Left colon (tissue), 2 donors: Measurements from ENCODE around the gene PLPPR4. TPM values are rescaled to one million over a fixed set of nuclear protein-coding genes. Genes with fewer than 3 reads are reported as not detected.
"Not testable (repeated sequence)": the region's sequence is repeated elsewhere in the genome, so short reads cannot be mapped to it uniquely, and the experiment has no call there.

Experiments
- ATAC-seq: fragments of 200-7000 bp; cut with Tn5 transposase; one replicate; pipeline ENCODE4 v1.9.1; 2020; ENCODE audit warnings: mild to moderate bottlenecking, moderate library complexity
- DNase-seq, 2 donors: peaks; one replicate each; pipeline ENCODE4 v3.0.0-alpha.2; 2020
- intact Hi-C, 2 donors: fragments of 100-400 bp; cut with DNase I in 1 of 2; cut with micrococcal nuclease in 1 of 2; formaldehyde crosslinking; loops; one replicate each; pipeline versions ENCODE4 v1.11.2 to v1.14.0; 2022; cut with DNase I, micrococcal nuclease
- total RNA-seq, 2 donors: library from RNA; stranded (reverse); fragmentation: NEBNext Ultra II Directional; extraction: Animal tissue kit (Norgen Biotek cat#: 25700); gene quantifications; one replicate each; pipeline ENCODE4 v1.2.1, GENCODE V29; 2021
- donor health status: DM: no; HTN: no; CAD: no.
- donor health status: DM: yes; HTN: yes; CAD: no.

PLPPR4 gene
- total RNA-seq, 2 donors from 2014 or later = 0.12 to 0.20 TPM

- ATAC-seq = no peak
- intact Hi-C loops = no loop called here
- DNase-seq = no peak
Observed at GRCh38 chr1:99265124-99265523, 832 bp downstream of the PLPPR4 start.

- intact Hi-C loops = no loop called here
- DNase-seq (no peak), ATAC-seq (no peak)
Observed at GRCh38 chr1:99266726-99267125, 2.4 kb downstream of the PLPPR4 start.

- DNase-seq (no peak), ATAC-seq (no peak)
- intact Hi-C loops = no loop called here
Observed at GRCh38 chr1:99268021-99268420, 3.7 kb downstream of the PLPPR4 start.

GRCh38 chr1:99269321-99269720 is 5.0 kb downstream of the PLPPR4 start:
- DNase-seq (no peak), ATAC-seq (no peak)
- intact Hi-C loops = no loop called here

- ATAC-seq = no peak
- no peak for DNase-seq
- intact Hi-C loops = no loop called here
Observed at GRCh38 chr1:99270646-99271045, 6.4 kb downstream of the PLPPR4 start.

GRCh38 chr1:99271249-99271648 is 7.0 kb downstream of the PLPPR4 start:
- ATAC-seq = no peak
- DNase-seq = no peak
- intact Hi-C loops = no loop called here

GRCh38 chr1:99277066-99277465 is 12.8 kb downstream of the PLPPR4 start:
- no peak for DNase-seq
- no peak for ATAC-seq
- intact Hi-C loops = no loop called here

GRCh38 chr1:99279525-99279924 is 15.2 kb downstream of the PLPPR4 start:
- DNase-seq (no peak), ATAC-seq (no peak)
- intact Hi-C loops = no loop called here

GRCh38 chr1:99281105-99281504 is 16.8 kb downstream of the PLPPR4 start:
- no peak for ATAC-seq
- intact Hi-C loops = no loop called here
- DNase-seq = no peak

- ATAC-seq (no peak), DNase-seq (no peak)
- intact Hi-C loops = no loop called here
Observed at GRCh38 chr1:99282536-99282935, 18.2 kb downstream of the PLPPR4 start.

- ATAC-seq, intact Hi-C loops, DNase-seq: not testable (repeated sequence)
Observed at GRCh38 chr1:99283521-99283920, 19.2 kb downstream of the PLPPR4 start.

GRCh38 chr1:99292886-99293285 is 28.6 kb downstream of the PLPPR4 start:
- DNase-seq = no peak
- intact Hi-C loops = no loop called here
- no peak for ATAC-seq

GRCh38 chr1:99297923-99298322 is 33.6 kb downstream of the PLPPR4 start:
- intact Hi-C loops = no loop called here
- ATAC-seq (no peak), DNase-seq (no peak)

GRCh38 chr1:99304725-99305282 is 40.5 kb downstream of the PLPPR4 start:
- ATAC-seq (no peak), DNase-seq (no peak)
- intact Hi-C loops = no loop called here

GRCh38 chr1:99305626-99306025 is 41.3 kb downstream of the PLPPR4 start:
- no peak for ATAC-seq

GRCh38 chr1:99306056-99306455 is 41.8 kb downstream of the PLPPR4 start:
- DNase-seq (no peak), ATAC-seq (no peak)
- intact Hi-C loops = no loop called here

More at GRCh38 chr1:99305626-99306025, 41.3 kb downstream of the PLPPR4 start:
- no peak for DNase-seq
- intact Hi-C loops = no loop called here

- ATAC-seq (no peak), DNase-seq (no peak)
- intact Hi-C loops = no loop called here
Observed at GRCh38 chr1:99306644-99307043, 42.4 kb downstream of the PLPPR4 start.

GRCh38 chr1:99315305-99315704 is 51.0 kb downstream of the PLPPR4 start:
- ATAC-seq (no peak), DNase-seq (no peak)
- intact Hi-C loops = no loop called here

GRCh38 chr1:99326215-99326949 is 62.1 kb downstream of the PLPPR4 start:
- no peak for ATAC-seq
- intact Hi-C loops = no loop called here
- DNase-seq = peak in 1 of 2 donors; percentile 16

GRCh38 chr1:99327357-99327756 is 63.1 kb downstream of the PLPPR4 start:
- DNase-seq (no peak), ATAC-seq (peak; percentile 63)
- intact Hi-C loops = no loop called here

GRCh38 chr1:99328171-99328570 is 63.9 kb downstream of the PLPPR4 start:
- intact Hi-C loops = no loop called here
- DNase-seq (no peak), ATAC-seq (no peak)
